ENCODE results near the gene KRT83.

KRT83 gene

DNA sequence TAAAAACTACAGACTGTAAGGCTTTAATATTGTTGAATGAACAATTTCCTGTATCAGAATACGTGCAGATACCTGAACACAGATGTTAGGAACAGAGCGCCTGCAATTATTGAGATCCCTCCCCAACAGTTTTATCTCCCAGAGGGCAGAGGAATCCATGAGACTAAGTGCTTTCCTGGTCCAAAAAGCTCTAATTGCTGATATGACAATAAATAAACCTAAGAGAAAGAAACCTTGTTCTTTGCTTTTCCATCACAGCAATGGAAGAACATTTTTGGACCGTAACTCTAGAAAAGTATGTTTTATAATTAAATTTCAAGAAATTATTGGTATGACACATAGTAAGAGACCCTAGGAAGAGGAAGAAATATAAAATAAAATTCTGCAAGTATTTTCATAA is 13.0 kb upstream of the KRT83 start:
- Histone ChIP-seq H3K36me3 (ENCODE audit: insufficient read depth, low read length) (no peaks in the 10 kb centered on the region), H3F3A (ENCODE audit: low read depth) (no peaks in the 10 kb centered on the region), H2AFZ (ENCODE audit: low read length) (no peak overlapping the region), H3K4me3 (ENCODE audit: low read length, poor library complexity, severe bottlenecking) (no peak overlapping the region), H3K4me1 (ENCODE audit: insufficient read depth, low read length, poor library complexity, severe bottlenecking) (no peaks in the 10 kb centered on the region), H3K27me3 (ENCODE audit: insufficient read depth, low read length, poor library complexity, severe bottlenecking) (no peaks in the 10 kb centered on the region), H3K9me2 (replicated peaks; ENCODE audit: low read depth, low read length) (no peaks in the 10 kb centered on the region), H3K79me2 (ENCODE audit: insufficient read depth, low read length) (no peaks in the 10 kb centered on the region), H3K9me3 (ENCODE audit: insufficient read depth, low read depth, low read length) (no peaks in the 10 kb centered on the region), H4K20me1 (ENCODE audit: insufficient read depth, low read length, poor library complexity, severe bottlenecking) (no peaks in the 10 kb centered on the region), H3K4me2 (ENCODE audit: low read depth, low read length, poor library complexity, severe bottlenecking) (no peak overlapping the region), H3K9ac (ENCODE audit: low read depth, low read length, poor library complexity, severe bottlenecking) (no peak overlapping the region)
- TF ChIP-seq, protein P1, sequence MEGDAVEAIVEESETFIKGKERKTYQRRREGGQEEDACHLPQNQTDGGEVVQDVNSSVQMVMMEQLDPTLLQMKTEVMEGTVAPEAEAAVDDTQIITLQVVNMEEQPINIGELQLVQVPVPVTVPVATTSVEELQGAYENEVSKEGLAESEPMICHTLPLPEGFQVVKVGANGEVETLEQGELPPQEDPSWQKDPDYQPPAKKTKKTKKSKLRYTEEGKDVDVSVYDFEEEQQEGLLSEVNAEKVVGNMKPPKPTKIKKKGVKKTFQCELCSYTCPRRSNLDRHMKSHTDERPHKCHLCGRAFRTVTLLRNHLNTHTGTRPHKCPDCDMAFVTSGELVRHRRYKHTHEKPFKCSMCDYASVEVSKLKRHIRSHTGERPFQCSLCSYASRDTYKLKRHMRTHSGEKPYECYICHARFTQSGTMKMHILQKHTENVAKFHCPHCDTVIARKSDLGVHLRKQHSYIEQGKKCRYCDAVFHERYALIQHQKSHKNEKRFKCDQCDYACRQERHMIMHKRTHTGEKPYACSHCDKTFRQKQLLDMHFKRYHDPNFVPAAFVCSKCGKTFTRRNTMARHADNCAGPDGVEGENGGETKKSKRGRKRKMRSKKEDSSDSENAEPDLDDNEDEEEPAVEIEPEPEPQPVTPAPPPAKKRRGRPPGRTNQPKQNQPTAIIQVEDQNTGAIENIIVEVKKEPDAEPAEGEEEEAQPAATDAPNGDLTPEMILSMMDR (conservative IDR thresholded peaks at IDR 0.05; ENCODE audit: low read length), result no peak
- TF ChIP-seq EZH2phosphoT487 (IDR thresholded peaks at IDR 0.05; ENCODE audit: borderline replicate concordance), result no peak

DNA sequence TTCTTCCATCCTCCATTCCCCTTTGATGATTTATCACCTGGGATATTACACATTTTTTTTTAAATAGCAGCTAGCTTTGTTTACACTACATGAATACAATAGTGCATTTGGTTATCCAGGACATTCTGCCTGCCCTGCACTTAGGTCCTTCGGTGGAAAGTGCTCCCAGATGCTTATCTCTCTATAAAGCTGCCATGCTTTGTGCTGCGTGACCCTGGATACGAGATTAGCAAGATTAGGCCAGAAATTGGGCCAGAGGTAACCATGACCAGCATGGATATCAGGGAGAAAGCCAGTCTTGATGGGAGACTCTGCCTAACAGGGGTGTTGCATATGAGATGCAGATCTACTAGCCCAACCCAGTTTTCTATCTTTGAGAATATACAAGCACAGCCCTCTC is 12.1 kb upstream of the KRT83 start:
- no peaks in the 10 kb centered on the region for H3K79me2 ChIP-seq (ENCODE audit: insufficient read depth, low read length)

DNA sequence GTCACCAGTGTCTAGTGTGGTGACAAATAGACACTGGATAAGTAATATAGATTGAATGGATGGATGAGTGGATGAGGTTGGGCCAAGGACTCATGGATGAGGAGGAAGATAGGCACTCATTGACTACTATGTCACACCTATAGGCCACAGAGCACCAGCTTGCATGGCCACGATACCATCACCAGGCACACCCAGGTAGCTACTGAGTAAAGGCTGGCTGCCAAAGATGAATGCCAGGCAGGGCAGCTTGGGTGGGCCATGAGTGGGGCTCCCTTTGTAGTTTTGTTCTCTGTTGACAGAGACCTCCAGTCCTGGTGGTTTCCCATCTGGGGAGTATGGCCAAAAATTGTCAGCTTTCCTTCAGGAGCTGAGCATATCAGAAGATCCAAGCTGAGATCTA is 11.2 kb upstream of the KRT83 start:
- Histone ChIP-seq H3K27me3 (ENCODE audit: insufficient read depth, low read length, poor library complexity, severe bottlenecking) (no peaks in the 10 kb centered on the region), H3K9me2 (replicated peaks; ENCODE audit: low read depth, low read length) (no peaks in the 10 kb centered on the region), H3K36me3 (ENCODE audit: insufficient read depth, low read length) (no peaks in the 10 kb centered on the region), H3K79me2 (ENCODE audit: insufficient read depth, low read length) (no peaks in the 10 kb centered on the region), H4K20me1 (ENCODE audit: insufficient read depth, low read length, poor library complexity, severe bottlenecking) (no peaks in the 10 kb centered on the region), H3K9ac (ENCODE audit: low read depth, low read length, poor library complexity, severe bottlenecking) (no peak overlapping the region), H3F3A (ENCODE audit: low read depth) (no peaks in the 10 kb centered on the region), H3K4me3 (ENCODE audit: low read length, poor library complexity, severe bottlenecking) (no peak overlapping the region), H3K4me2 (ENCODE audit: low read depth, low read length, poor library complexity, severe bottlenecking) (no peak overlapping the region), H2AFZ (ENCODE audit: low read length) (no peak overlapping the region), H3K4me1 (ENCODE audit: insufficient read depth, low read length, poor library complexity, severe bottlenecking) (no peaks in the 10 kb centered on the region), H3K9me3 (ENCODE audit: insufficient read depth, low read depth, low read length) (no peaks in the 10 kb centered on the region)
- no peak for TF ChIP-seq EZH2phosphoT487 (IDR thresholded peaks at IDR 0.05; ENCODE audit: borderline replicate concordance)
- TF ChIP-seq, protein P1 (conservative IDR thresholded peaks at IDR 0.05; ENCODE audit: low read length), result no peak

More for the DNA sequence above, 12.1 kb upstream of the KRT83 start:
- TF ChIP-seq, protein P1 (conservative IDR thresholded peaks at IDR 0.05; ENCODE audit: low read length), result no peak
- no peak for TF ChIP-seq EZH2phosphoT487 (IDR thresholded peaks at IDR 0.05; ENCODE audit: borderline replicate concordance)
- Histone ChIP-seq H3K4me3 (ENCODE audit: low read length, poor library complexity, severe bottlenecking) (no peak overlapping the region), H3K9me3 (ENCODE audit: insufficient read depth, low read depth, low read length) (no peaks in the 10 kb centered on the region), H3F3A (ENCODE audit: low read depth) (no peaks in the 10 kb centered on the region), H2AFZ (ENCODE audit: low read length) (no peak overlapping the region), H3K9me2 (replicated peaks; ENCODE audit: low read depth, low read length) (no peaks in the 10 kb centered on the region), H3K27me3 (ENCODE audit: insufficient read depth, low read length, poor library complexity, severe bottlenecking) (no peaks in the 10 kb centered on the region), H3K4me1 (ENCODE audit: insufficient read depth, low read length, poor library complexity, severe bottlenecking) (no peaks in the 10 kb centered on the region), H4K20me1 (ENCODE audit: insufficient read depth, low read length, poor library complexity, severe bottlenecking) (no peaks in the 10 kb centered on the region), H3K9ac (ENCODE audit: low read depth, low read length, poor library complexity, severe bottlenecking) (no peak overlapping the region), H3K36me3 (ENCODE audit: insufficient read depth, low read length) (no peaks in the 10 kb centered on the region), H3K4me2 (ENCODE audit: low read depth, low read length, poor library complexity, severe bottlenecking) (no peak overlapping the region)

Data from Loucy (cell line).